Hepatic stellate cell (primary cell): ENCODE data around the gene SLC16A2.
"Not testable (repeated sequence)": the region's sequence is repeated elsewhere in the genome, so short reads cannot be mapped to it uniquely, and the experiment has no call there.

ENCODE experiments used
- DNase-seq: peaks from one replicate; pipeline ENCODE4 v3.0.0; 2011; ENCODE audit warnings: low spot score

The SLC16A2 gene

GRCh38 chrX:74507191-74507590 lies 85.9 kb downstream of the SLC16A2 start:
- no peak for DNase-seq

- DNase-seq = no peak
Measured at GRCh38 chrX:74509989-74510388, 88.7 kb downstream of the SLC16A2 start.

- no peak for DNase-seq
Measured at GRCh38 chrX:74510401-74510800, 89.1 kb downstream of the SLC16A2 start.

DNA sequence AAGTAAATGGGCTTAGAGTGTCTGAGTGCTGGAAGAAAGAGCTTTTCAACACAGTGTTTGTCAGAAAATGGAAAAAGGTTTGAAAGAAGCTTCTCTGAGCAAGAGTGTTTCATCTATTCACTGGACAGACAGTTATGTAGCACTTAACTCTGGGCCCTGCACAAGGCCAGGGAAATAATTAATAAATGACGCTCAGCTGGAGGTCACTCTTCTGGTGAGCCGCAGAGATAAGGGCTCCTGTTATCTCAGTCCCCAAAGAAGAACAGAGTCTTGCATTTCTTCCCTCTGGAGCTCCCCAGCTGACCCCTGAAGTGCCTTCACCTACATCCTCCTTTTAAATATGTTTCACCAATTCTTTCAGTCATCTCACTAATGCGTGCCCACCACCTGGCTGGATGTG lies 90.4 kb downstream of the SLC16A2 start:
- DNase-seq = no peak

DNA sequence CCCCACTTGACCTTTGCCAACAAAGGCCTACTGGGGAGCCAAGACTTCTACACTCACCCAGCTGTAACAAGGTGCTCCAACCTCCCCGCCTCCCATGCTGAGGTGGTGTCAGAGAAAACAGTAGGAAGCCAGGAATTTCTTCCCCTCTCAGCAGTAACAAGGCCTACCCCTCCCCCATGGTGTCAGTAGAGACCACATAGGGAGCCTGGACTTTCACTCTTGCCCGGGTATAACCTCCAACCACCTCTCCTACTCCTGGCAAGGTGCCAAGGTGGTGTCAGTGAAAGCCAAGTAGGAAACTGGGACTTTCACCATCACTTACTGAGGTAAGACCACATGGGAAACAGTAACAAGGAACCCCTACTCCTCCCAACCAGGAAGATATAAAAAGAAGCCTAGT lies 93.1 kb downstream of the SLC16A2 start:
- no peak for DNase-seq

- no peak for DNase-seq
Measured at GRCh38 chrX:74515356-74515755, 94.1 kb downstream of the SLC16A2 start.

DNA sequence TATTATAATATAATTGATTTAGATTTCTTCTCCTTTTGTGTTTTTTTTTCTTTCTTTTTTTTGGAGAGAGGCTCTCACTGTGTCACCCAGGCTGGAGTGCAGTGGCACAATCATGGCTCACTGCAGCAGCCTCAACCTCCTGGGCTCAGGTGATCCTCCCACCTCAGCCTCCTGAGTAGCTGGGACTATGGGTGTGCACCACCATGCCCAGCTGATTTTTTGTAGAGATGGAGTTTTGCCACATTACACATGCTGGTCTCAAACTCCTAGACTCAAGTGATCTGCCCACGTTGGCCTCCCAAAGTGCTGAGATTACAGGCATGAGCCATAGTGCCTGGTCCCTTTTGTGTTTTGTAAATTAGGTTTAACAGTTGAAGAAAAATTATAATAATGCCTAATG lies 94.7 kb downstream of the SLC16A2 start:
- DNase-seq = not testable (repeated sequence)

- DNase-seq = no peak
Measured at GRCh38 chrX:74519870-74520269, 98.6 kb downstream of the SLC16A2 start.

GRCh38 chrX:74520291-74520690 lies 99.0 kb downstream of the SLC16A2 start:
- DNase-seq = no peak

- no peak for DNase-seq
Measured at GRCh38 chrX:74520896-74521295, 99.6 kb downstream of the SLC16A2 start.

DNA sequence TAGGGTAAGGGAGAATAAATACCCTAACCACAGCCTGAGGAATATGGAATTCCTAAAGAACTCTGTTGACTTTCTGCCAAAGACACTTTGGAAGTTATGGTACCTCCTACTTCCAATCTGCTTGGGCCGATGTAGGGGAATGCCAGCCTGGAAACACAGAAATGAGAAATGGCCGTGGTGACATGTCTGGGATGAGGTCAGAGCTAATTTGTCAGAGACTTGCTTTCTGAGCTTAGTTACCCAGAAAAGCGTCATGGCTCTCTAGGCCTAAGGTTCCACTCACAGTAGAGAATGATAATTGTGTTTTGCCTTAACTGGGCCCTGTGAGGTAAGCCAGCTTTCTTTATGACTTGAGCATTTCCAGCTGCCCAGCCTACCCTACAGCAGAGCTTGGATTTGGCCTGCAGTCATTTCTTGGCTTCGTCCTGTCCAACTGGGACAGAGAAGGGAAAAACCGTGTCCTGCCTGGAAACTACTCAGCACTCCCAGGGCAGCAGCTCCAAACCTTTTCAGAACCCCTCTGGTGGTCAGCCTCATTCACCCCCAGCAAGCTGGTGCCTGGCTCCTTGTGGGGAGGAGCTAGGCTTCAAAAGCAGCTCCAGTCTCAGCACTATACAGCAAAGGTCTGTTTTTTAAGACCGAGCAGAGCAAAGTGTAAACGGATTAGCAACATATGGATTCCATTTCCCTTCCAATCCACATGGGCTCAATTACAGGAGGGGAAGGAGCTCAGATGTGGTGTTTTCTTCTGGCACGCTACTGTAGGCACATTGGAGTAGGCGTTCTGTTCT lies 100.9 kb downstream of the SLC16A2 start:
- no peak for DNase-seq

DNA sequence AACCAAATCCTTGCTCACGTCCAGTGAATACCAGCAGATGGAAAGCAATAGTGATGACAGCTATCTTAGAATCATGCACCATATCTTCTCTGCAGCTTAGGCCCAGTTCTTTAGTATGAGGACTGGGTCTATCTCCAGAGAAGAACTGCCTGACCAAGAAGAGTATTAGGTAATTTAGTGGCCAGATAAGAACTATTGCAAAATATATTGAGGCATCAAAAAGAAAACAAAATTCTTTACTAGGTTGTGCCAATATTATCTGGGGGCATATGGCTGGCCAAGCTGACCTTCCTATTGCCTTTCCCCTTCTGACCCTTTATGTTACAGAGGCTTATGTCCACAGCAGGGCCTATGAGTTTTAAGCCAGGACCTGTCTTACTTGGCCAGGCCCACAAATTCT lies 101.9 kb downstream of the SLC16A2 start:
- DNase-seq = no peak

- DNase-seq = no peak
Measured at GRCh38 chrX:74523870-74524735, 102.8 kb downstream of the SLC16A2 start.

DNA sequence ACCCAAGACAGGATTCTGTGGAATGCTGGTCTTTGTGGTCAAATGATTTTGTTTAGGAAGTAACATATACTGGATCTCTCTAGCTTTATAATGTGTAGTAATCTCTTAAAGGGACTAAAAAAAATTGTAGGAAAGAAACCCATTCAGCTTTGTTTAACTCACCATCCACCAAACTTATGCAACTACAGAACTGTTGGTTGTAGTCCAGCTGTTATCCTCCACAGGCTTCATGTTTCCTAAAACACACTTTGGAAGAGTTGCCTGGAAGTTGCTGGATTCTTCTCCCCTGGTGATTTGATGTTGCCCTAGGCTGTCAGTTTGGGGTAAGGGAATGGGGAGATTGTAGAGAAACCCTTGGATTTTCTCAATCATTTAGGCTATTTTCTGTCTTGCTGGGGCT lies 103.8 kb downstream of the SLC16A2 start:
- DNase-seq = no peak

DNA sequence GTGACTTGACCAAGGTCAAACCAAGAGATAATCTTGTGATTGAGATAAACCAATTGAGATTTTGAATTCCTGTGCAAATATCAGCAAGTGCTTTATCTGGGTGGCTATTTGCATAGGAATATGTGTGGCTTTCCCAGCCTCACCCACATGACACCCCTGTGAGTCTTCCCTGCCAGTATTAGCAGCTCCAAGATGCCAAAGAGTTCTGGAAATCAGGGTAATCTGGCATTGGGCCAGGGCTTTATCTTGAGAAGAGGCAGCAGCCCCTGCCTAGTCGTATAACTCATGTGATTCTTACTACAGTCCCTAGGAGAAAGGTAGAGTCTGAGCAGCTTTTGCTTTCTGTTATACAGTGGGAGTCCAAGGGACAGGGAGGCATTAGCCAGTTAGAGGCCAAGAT lies 105.5 kb downstream of the SLC16A2 start:
- DNase-seq = no peak

DNA sequence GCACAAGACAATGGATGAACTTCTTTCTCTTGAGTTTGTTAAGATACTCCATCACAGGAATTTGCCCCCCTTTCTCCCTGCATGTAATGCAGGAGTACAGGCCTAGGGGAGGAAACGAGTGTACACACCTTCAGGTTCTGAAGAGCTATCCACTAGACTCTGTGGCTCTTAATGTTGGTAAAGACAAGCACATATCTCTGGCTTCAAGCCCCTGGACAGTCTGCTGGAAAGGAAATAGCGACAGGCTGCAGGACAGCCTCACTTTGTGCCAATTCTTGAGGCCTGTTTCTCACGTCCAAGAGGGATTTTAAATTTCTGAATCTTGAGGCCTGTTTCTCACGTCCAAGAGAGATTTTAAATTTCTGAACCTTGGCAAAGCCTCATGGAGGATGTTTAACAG lies 106.1 kb downstream of the SLC16A2 start:
- DNase-seq = no peak

DNA sequence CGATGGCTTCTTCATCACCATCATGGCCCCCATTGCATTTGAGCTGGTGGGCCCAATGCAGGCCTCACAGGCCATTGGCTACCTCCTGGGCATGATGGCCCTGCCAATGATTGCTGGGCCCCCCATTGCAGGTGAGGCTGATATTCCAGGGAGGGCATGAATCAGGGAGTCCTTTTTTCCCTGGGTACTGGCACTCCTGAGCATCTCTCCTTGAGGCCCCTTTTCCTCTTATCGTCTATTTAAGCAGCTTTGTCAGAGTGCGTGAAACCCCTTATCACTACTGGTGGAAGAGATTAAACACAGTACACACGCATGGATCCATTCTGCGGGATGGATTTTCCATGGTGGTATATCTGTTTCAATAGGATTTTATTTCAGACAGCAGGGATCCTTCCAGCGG lies 108.0 kb downstream of the SLC16A2 start:
- no peak for DNase-seq

GRCh38 chrX:74531081-74531480 lies 109.8 kb downstream of the SLC16A2 start:
- no peak for DNase-seq

DNA sequence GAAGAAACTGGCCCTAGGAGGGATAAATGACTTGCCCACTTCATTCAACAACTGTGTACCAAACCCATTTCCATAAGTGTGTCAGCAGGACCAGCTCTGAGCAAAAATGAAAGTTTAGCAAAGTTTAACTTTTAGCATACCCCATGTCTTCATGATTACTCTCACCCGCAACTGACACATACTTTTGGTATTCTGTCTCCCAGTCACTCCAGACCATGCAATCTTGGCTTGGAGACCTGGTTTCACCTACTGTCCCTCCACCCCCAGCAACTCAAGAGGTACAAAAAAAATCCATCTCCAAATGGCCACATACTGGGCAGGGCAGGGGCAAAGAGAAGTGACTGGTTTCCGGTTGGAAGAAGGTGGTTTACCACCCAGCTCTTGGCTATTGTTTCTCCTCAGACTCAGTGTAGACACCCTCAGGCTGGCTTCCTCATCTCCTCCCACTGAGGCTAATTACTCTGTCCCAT lies 113.3 kb downstream of the SLC16A2 start:
- DNase-seq = peak; percentile 26

GRCh38 chrX:74535086-74535407 lies 113.8 kb downstream of the SLC16A2 start:
- DNase-seq = no peak

GRCh38 chrX:74535408-74536151 lies 114.3 kb downstream of the SLC16A2 start:
- peak; percentile 59 for DNase-seq

DNA sequence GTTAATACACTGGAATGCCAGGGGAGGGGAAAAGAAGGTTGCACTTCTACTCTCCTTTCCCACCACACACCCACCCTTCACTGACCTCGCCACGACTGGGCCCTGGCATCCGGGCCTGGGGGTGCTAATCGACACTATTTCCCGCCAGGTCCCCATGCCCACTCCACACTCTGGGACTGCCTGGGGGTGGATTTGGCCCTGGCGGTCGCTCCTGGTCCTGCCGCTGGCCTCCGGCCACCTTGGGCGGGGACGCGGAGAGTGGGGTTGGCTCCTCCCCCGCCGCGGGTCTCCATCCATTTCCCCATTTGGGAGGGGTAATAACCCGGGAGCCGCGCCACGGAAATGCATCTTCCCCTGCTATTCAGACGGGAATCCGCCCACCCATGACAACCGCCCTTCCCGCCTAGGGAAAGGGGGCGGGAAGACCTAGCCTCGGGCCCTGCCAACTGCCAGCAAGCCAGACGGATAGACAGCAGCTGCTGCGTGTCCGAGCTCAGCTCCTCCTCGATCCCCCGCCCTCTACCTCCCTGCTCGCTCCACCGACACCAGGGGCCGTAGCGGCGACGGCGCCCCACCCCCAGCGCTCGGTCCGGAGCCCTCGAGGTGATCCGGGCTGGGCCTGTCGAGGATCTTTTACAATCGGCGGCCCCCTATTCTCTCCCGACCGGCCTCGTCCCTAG lies 115.0 kb downstream of the SLC16A2 start:
- peak; percentile 78 for DNase-seq
